Measurements from ENCODE around the gene GMDS. TPM values are rescaled to one million over a fixed set of nuclear protein-coding genes. Genes with fewer than 3 reads are reported as not detected.

GMDS gene
- total RNA-seq, 1 experiment from 2014 or later, result 27.6 TPM

DNA sequence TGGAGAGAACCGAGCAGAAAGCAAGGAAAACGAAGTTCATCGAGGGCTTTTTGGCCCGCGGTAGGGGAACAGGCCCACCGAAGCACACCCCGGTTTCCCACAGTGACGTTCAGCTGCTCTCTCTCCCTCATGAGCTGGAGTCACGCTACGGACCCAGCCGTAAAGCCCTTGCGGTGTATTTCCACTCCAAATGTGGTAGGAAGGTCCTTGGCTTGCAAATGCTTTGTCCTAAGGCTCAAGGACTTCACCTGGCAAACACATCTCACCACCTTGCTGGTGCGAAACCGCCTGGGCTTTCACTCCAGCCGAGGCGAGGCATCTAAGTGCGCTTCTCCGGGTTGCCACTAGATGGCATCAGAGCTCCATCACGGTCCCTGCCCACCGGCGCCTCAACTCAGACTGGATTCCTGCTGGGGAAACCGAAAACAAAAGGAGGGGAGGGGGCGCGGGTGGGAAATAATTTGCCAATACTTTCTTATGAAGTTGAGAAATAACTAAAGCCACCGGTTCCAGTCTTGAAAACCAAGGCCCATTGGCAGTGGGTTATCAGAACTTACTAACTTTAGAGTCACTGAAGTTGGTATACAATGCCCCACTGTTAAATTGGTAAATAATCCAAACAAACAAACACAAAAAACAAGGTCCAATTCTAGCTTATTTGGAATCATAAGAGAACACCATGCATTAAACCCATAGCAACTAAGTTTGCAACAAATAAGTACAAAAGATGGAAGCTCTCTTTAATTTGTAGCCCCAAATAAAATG is 649.1 kb downstream of the GMDS start:
- DNase-seq, result peak; percentile 79
- H3K9ac ChIP-seq (ENCODE audit: extremely low read depth, insufficient read length, low read length), result no peak overlapping the region
- WGBS (ENCODE audit: extremely low coverage, insufficient read length, low lambda C conversion rate), result no CpG with 5 or more reads among the region's 25 CpGs
- H3K79me2 ChIP-seq (ENCODE audit: insufficient read depth, low read length), result no peaks in the 10 kb centered on the region
- no peak overlapping the region for H3K27ac Mint-ChIP-seq
- H3K79me1 ChIP-seq (ENCODE audit: insufficient read depth, low read depth, low read length, poor library complexity, severe bottlenecking), result no peaks in the 10 kb centered on the region
- no peak overlapping the region for H3K4me2 ChIP-seq (ENCODE audit: insufficient read depth, insufficient read length, low read length)
- H3T11ph ChIP-seq (ENCODE audit: low read length), result no peak overlapping the region
- H2AFZ ChIP-seq (ENCODE audit: low read length), result no peak overlapping the region
- H4K20me1 ChIP-seq (ENCODE audit: control insufficient read depth, insufficient read depth, insufficient read length), result no peaks in the 10 kb centered on the region
- no peak overlapping the region for H2BK120ac ChIP-seq (ENCODE audit: low read depth, low read length, poor library complexity, severe bottlenecking)
- no peak overlapping the region for H3K56ac ChIP-seq (ENCODE audit: insufficient read length, low read depth, low read length)
- H4K91ac ChIP-seq (ENCODE audit: insufficient read length, low read depth, low read length), result no peak overlapping the region
- H4K8ac ChIP-seq (replicated peaks; ENCODE audit: insufficient read length, low read depth, low read length), result no peak overlapping the region
- H3K23ac ChIP-seq (ENCODE audit: insufficient read length, low read depth, low read length), result no peak overlapping the region
- no peak overlapping the region for H3K27ac ChIP-seq (ENCODE audit: insufficient read length, low read depth, low read length)
- H3K4ac ChIP-seq (ENCODE audit: low read depth, low read length), result no peak overlapping the region
- no peaks in the 10 kb centered on the region for H3K27me3 ChIP-seq (ENCODE audit: insufficient read depth, low read length)
- H3K27me3 Mint-ChIP-seq (ENCODE audit: low read depth), result peaks cover 51% of the 10 kb centered on the region
- H3K4me3 Mint-ChIP-seq, result no peak overlapping the region; a peak in 1 of 5 replicates
- peaks cover 13 to 19% of the 10 kb centered on the region in 2 experiments for H3K4me1 Mint-ChIP-seq
- no peak overlapping the region for H2BK15ac ChIP-seq (ENCODE audit: low read depth, low read length)
- TF ChIP-seq, protein P1, sequence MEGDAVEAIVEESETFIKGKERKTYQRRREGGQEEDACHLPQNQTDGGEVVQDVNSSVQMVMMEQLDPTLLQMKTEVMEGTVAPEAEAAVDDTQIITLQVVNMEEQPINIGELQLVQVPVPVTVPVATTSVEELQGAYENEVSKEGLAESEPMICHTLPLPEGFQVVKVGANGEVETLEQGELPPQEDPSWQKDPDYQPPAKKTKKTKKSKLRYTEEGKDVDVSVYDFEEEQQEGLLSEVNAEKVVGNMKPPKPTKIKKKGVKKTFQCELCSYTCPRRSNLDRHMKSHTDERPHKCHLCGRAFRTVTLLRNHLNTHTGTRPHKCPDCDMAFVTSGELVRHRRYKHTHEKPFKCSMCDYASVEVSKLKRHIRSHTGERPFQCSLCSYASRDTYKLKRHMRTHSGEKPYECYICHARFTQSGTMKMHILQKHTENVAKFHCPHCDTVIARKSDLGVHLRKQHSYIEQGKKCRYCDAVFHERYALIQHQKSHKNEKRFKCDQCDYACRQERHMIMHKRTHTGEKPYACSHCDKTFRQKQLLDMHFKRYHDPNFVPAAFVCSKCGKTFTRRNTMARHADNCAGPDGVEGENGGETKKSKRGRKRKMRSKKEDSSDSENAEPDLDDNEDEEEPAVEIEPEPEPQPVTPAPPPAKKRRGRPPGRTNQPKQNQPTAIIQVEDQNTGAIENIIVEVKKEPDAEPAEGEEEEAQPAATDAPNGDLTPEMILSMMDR (conservative IDR thresholded peaks at IDR 0.05), result peak; percentile 96
- H3K14ac ChIP-seq (ENCODE audit: insufficient read depth, low read length), result no peak overlapping the region
- no peak overlapping the region for H2AK5ac ChIP-seq (ENCODE audit: insufficient read length, low read length)
- no peaks in the 10 kb centered on the region for H3K9me3 ChIP-seq (ENCODE audit: control insufficient read depth, low read depth, low read length)
- no peaks in the 10 kb centered on the region for H3K4me1 ChIP-seq (ENCODE audit: insufficient read depth, low read length)
- no peak overlapping the region for H3K18ac ChIP-seq (ENCODE audit: insufficient read length, low read depth, low read length)
- no peaks in the 10 kb centered on the region for H3K23me2 ChIP-seq (ENCODE audit: insufficient read length, low read depth, low read length, poor library complexity, severe bottlenecking)
- H4K5ac ChIP-seq (ENCODE audit: insufficient read length, low read depth, low read length), result no peak overlapping the region
- no peak overlapping the region for H2BK5ac ChIP-seq (ENCODE audit: insufficient read length, low read length)
- H3K9me3 Mint-ChIP-seq, result no peaks in the 10 kb centered on the region
- no peak overlapping the region for H2BK12ac ChIP-seq (ENCODE audit: insufficient read length, low read depth, low read length)
- no peak overlapping the region for H2BK20ac ChIP-seq (ENCODE audit: low read depth, low read length, poor library complexity, severe bottlenecking)
- H3K36me3 Mint-ChIP-seq (ENCODE audit: insufficient read depth in 1 of 3, low read depth in 3 of 3), result no peaks in the 10 kb centered on the region
